NCI-H510A (cell line): ENCODE measurements around the gene TNFRSF6B.

Source experiments
- DNase-seq: peaks from one replicate; lab custom pipeline; 2025; lab: John Stamatoyannopoulos, UW

TNFRSF6B gene

DNA sequence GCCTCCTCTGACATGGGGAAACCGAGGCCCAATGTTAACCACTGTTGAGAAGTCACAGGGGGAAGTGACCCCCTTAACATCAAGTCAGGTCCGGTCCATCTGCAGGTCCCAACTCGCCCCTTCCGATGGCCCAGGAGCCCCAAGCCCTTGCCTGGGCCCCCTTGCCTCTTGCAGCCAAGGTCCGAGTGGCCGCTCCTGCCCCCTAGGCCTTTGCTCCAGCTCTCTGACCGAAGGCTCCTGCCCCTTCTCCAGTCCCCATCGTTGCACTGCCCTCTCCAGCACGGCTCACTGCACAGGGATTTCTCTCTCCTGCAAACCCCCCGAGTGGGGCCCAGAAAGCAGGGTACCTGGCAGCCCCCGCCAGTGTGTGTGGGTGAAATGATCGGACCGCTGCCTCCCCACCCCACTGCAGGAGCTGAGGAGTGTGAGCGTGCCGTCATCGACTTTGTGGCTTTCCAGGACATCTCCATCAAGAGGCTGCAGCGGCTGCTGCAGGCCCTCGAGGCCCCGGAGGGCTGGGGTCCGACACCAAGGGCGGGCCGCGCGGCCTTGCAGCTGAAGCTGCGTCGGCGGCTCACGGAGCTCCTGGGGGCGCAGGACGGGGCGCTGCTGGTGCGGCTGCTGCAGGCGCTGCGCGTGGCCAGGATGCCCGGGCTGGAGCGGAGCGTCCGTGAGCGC is 1.6 kb downstream of the TNFRSF6B start:
- no peak for DNase-seq

- no peak for DNase-seq
Measured at GRCh38 chr20:63698739-63699465, 2.5 kb downstream of the TNFRSF6B start.

- DNase-seq = no peak
Measured at GRCh38 chr20:63699466-63700198, 3.2 kb downstream of the TNFRSF6B start.

DNA sequence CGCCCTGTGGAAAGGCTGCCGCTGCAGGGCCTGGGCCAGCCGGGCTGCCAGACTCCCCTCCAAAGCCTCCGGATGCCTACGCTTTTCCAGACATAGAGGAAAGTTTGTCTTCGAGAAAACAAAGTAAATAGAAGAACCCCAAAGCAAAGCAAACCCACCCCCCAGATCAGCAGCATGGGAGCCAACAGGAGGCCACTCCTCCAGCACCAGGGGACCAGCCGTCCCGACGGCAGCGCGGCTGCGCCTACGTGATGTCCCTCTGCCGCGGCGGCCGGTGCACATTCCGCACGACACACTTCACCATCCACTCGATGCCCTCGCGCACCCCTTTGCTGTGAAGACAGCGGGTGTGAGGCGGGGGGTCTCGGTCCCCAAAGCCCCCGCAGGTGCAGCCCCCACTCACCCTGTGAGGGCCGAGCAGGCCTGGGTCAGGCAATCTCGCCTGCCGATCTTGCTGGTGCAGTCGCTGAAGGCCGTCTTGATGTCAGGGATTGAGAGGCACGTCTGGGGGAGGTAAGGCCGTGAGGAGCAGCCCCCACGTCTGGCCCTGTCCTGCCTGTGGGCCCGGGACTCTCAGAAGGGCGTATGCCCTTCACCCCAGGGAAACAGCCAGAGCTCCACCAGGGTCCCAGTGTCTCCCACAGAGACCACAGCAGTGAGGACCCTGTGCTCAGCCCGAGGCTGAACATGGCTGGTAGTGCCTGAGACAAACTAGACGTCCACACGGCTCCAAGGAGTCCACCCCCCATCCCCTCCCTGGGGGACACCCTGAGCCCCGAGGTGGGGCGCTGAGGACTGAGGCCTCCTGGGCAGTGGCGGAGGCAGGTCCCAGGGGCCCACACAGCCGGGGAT is 4.0 kb downstream of the TNFRSF6B start:
- DNase-seq = no peak

DNA sequence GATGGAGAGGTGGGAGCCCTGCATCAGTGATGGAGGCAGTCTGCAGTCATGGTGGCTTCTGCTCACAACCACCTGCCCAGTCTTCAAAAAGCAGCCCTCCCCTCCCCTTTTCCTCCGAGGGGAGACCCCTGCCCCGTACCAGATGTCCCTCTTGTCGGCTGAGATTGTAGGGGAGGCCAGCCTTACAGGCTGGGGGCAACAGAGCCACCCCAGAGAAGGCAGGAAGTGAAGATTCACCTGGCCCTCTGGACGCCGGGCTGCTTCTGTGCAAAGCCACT is 4.5 kb downstream of the TNFRSF6B start:
- no peak for DNase-seq

GRCh38 chr20:63701329-63702035 is 5.0 kb downstream of the TNFRSF6B start:
- no peak for DNase-seq

GRCh38 chr20:63702036-63702665 is 5.7 kb downstream of the TNFRSF6B start:
- DNase-seq = no peak

DNA sequence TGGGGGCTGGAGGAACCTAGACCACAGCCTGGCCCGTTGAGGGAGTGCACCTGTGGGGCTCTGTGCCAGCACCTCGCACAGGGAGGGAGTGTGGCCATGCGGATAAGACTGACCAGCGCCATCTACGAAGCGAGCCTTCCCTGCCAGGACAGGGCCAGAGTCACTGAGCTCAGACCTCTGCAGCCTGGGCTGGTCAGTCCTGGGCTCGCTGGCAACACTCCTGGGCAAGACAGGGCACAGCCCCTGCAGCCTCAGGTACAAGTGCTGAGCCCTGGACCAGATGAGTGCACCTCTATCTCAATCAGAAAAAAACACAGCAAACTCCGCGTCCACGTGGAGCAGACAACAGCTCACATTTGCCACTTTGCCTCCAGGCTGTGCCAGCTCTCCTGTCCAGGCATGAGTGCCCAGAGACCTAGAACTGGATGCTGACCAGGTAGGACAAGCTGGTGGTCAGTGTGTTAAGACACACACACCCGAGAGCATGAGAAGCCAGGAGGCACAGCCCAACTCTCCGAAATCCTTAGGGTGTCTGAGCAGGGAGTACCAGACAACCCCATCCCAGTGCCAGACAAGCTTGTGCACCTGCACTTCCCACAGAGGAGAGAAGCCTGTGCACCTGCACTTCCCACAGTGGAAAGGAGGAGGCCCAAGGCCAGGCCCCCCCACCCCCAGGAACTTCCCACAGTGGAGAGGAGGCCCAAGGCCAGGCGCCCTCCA is 6.5 kb downstream of the TNFRSF6B start:
- DNase-seq = no peak

DNA sequence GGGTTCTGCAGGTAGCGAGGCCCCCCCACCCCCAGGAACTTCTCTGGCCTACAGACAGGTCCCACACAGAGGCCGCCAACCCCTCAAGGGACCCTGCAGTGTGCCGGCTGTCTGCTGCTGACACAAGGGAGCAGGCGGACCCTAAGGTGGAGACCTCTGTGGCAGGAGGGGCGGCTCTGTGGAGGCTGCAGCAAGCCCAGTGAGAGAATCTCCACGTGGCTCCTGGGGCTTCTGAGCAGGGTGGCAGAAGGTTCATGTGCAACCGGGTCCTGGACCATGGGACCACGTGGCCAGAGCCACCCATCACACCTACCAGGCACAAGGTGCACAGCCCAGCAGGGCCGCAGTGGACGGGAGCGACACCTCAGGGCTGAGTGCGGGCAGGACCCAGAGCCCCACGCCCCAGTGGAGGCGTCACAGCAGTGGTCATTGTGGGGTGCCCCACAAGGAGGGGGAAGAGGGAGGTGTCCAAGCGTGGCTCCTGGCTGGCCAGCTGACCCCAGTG is 7.1 kb downstream of the TNFRSF6B start:
- DNase-seq = no peak

DNA sequence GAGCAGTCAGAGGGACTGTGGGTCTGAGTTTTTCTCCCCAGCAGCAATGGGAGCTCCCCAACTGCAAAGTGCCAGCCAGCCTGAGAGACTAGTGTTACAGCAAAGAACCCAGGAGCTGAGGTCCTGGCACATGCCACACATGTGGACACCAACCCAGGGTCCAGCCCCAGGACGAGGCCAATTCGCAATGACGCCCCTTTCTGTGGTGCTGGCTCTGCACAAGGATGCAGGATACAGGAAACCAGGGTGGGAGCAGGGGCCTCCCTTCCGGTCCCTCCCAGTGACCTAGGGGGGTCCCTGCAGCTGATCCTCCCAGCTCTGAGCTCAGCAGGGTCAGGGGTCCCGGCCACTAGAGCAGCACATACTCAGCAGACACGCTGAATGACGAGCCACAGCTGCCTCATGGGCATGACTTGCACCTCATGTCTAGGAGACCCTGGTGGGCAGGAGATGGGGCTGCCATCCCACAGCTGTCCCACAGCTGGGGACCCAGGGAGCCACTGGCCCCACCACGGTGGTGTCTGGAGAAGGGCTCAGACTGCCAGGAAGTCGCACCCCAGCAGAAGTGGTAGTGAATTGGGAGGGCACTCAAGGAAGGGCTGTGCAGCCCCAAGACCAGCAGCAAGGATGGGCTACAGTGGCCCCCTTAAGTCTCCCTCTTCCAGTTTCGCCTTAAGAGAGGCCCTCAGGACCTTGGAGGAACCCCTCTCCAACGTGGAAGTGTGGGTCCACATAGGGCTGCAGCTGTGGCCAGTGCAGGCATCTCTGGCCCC is 7.7 kb downstream of the TNFRSF6B start:
- no peak for DNase-seq

- DNase-seq = no peak
Measured at GRCh38 chr20:63704749-63705117, 8.3 kb downstream of the TNFRSF6B start.

DNA sequence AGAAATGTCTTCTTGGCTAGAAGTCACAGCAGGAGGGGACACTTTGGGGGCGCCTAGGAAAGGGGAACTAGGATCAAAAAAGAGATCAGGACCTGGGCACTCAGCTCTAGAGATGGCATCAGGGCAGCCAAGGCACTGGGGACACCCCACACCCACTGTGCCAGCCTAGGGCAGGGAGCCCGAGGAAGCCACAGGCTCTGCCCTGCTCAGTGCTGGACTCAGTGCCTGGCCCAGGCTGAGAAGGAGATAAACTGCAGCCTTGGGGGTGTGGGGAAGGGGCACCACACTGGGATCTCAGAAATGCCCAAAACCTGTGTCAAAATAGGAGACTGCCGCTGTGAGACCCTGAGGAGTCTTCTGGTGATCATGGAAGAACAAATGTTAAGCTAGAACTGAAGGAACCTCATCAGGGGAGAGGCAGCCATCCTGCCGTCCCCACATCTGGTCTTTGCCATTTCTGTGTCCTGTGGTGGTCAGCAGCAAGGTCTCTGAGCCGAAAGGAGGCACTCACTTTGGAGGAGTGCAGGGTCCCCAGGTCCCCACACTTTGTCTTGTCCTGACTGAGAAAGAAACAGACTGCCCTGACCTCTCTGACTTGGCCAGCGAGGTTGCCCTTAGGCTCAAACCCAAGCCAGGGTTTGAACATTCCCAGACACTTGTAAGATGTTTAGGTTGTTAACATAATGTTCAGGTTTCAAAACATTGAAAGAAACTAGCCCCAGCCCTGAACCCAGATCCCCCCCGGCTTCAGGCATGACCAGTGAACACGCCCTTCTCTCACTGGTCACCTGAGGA is 9.0 kb downstream of the TNFRSF6B start:
- no peak for DNase-seq

- no peak for DNase-seq
Measured at GRCh38 chr20:63706027-63706695, 9.7 kb downstream of the TNFRSF6B start.

DNA sequence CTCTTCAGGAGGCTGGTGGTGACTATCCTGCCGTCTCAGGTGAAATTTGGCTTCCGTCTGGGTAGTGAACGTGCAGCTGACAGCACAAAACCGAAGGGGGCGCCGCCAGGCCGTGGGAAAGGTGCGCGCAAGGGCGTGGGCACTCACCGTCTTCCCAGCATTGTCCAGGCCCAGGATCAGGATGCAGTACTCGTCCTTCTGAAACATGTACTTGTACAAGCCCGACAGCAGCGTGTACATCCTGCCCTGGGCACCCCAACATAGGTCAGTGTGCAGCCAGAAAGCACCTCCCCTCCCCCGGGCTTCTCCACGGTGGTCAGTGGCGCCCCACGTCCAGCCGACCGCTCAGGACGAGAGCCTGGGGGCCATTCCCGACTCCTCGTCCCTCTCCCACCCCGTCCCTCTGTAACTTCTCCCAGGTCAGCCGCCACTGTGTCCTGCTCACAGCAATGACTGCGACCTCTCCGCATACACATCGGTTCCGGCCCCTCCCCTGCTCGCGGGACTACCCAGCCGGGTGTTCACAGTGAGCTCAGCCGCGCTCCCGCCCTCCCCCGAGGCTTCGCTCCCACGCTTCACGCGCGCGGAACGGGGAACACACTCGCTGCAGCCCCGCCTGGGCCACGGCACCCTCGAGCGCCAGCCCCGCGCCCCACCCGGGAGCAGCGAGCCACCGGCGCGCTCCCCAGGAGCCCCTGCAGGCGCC is 10.6 kb downstream of the TNFRSF6B start:
- no peak for DNase-seq

DNA sequence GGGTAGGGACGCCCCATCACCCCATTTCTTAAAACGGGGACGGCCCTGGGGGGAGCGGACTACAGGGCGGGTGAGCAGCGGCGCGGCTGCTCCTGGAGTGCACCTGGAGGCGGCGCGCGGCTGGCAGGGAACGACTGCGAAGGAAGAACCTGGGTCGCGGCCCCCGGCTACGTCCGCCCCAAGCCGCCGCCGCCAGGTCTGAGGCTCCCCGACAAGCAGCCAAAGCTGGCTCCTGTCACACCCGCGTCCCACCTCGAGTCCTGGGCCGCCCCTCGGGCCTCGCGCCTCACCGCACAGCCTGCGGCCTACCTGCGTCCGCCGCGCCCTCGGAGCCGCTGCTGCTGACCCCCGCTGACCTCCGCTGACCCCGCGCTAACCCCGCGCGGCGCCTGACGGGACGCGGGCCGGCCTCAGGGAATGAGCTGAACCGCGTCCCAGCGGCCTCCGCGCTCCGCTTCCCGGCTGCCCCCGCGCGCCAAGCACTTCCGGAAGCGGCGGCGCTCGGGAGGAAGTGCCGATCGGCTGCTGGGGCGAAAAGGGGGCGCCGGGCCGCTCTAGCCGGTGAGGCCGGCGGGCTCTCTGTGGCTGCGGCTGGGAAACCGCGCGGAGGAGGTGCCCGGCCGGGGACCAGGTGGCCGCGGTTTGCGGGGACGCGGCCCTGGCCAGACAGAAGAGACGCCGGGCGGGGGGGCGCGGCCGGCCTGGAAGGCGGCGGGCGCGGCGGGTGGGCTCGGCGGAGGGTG is 11.3 kb downstream of the TNFRSF6B start, which contains the start of the genes ARFRP1 and ZGPAT:
Gene ARFRP1, minus strand, starts transcription at position 419 of the 743 bp plus-strand sequence. CDS start 885 bp downstream, outside the sequence.
Gene ZGPAT, plus strand, starts transcription at position 482 of the 743 bp plus-strand sequence. CDS start 542 bp downstream, outside the sequence.
- peak; percentile 77 for DNase-seq

DNA sequence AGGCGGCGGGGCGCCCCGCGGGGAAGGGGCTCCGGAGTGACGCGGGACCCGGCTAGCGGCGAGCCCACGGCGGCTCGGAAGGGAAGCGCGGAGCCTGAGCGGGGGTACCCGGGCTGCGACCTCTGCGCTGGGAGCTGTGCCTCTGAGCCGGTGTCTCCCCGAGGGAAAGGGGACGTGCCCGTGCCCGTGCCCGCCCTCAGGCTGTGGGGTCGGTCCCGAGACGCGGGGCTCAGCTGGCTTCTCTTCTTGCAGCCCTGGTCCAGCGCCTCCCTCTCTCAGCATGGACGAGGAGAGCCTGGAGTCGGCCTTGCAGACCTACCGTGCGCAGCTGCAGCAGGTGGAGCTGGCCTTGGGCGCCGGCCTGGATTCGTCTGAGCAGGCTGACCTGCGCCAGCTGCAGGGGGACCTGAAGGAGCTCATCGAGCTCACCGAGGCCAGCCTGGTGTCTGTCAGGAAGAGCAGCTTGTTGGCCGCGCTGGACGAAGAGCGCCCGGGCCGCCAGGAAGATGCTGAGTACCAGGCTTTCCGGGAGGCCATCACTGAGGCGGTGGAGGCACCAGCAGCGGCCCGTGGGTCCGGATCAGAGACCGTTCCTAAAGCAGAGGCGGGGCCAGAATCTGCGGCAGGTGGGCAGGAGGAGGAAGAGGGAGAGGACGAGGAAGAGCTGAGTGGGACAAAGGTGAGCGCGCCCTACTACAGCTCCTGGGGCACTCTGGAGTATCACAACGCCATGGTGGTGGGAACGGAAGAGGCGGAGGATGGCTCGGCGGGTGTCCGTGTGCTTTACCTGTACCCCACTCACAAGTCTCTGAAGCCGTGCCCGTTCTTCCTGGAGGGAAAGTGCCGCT is 12.1 kb downstream of the TNFRSF6B start:
- DNase-seq = no peak
